HG03025 (cell line): Measurements from ENCODE around the gene PIMREG.

ENCODE experiments used
- ATAC-seq: cut with Tn5 transposase; IDR thresholded peaks from one replicate; pipeline ENCODE4 v1.9.1; 2021; ENCODE audit warnings: mild to moderate bottlenecking, moderate library complexity; ENCODE audit not compliant: unreplicated experiment, low FRiP score

PIMREG gene

DNA sequence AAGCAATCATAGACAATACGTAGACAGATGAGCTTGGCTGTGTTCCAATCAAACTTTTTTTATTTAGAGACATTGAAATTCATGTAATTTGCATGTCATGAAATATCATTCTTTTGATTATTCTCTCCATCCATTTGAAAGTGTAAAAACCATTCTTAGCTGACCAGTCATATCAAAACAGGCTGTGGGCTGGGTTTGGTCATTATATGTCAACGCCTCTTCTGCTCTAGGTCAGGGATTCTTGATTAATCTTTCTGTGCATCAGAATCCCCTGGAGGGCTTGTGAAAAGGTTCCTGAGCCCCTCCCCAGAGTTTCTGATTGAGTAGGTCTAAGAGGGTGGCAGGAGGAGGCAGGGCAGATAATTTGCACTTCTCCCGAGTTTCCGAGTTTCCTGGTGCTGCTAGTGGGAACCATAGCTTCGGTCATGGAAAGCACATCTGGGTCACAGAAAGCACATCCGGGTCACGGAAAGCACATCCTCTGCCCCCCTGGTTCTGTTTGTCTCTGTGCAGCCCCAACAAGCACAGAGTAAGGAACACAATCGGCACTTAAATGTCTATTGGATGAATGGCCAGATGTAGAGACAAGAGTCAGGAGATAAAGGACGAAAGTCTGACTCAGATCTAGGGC is 16.4 kb downstream of the PIMREG start:
- ATAC-seq, result no peak

DNA sequence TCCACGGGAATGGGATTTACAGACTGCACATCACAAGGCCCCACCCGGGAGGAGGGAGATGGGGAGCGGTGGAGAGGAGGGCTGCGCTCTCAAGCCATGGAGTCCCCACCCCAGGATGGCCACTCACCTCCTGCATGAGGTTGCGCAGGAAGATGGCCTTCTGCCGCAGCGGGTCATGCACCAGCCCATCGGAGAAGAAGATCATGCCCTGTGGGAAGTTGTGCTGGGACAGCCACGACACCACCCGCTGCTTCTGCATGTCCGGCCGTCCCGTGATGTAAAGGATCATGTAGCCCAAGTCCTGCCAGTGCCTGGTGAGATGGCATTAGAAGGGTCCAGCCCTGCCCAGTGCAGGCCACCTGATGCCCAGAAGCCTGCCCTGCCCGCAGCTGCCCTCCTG is 17.0 kb downstream of the PIMREG start:
- no peak for ATAC-seq

DNA sequence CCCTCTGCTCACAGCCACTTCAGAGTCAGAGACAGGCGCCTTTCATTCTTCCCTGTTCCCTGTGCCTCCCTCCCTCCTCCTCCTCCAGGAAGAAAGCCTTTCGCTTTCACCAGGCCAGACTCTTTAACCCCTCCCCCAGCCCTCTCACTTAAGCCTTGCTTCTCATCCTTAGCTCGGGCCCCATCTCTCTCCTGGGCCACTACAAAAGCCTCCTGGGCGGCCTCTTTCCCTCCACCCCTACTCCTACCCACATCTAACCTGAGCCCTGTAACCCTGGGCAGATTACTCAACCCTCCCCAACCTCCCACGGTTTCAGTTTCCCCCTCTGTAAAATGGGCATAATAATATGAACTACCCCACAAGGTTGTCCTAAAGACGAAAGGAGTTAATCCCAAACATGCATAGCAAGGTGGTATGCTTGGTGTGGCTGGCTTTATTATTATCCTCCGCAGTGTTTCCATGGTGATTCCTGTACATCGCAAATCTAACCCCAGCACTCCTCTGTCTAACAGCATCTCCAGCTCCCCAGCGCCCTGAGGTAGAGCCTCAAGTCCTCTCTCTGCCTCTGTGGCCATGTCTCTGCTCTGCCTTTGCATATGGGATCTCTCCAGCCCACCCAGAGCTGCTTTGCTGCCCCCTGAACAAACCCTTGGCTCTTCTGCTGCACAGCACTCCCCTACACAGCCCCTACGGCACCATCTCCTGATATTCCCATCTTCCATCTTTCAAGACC is 17.7 kb downstream of the PIMREG start:
- ATAC-seq, result no peak

DNA sequence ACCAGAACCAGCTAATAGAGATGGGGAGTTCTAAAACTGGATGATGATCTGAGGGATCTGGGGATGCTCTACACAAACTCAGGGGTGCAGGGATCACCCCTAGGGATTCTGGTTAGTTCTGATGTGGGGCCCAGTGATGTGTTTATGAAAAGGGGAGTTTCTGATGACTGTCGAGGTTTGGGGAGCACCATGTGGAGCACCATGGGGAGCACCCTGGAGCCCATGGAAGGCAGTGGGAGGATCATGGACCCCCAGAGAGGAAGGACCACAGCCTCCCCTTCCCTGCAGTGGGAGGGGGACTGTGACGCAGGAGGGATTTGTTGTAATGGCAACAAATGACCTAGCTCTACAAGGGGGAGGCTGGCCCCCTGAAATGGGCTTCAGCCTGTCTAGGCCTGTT is 18.4 kb downstream of the PIMREG start:
- no peak for ATAC-seq

DNA sequence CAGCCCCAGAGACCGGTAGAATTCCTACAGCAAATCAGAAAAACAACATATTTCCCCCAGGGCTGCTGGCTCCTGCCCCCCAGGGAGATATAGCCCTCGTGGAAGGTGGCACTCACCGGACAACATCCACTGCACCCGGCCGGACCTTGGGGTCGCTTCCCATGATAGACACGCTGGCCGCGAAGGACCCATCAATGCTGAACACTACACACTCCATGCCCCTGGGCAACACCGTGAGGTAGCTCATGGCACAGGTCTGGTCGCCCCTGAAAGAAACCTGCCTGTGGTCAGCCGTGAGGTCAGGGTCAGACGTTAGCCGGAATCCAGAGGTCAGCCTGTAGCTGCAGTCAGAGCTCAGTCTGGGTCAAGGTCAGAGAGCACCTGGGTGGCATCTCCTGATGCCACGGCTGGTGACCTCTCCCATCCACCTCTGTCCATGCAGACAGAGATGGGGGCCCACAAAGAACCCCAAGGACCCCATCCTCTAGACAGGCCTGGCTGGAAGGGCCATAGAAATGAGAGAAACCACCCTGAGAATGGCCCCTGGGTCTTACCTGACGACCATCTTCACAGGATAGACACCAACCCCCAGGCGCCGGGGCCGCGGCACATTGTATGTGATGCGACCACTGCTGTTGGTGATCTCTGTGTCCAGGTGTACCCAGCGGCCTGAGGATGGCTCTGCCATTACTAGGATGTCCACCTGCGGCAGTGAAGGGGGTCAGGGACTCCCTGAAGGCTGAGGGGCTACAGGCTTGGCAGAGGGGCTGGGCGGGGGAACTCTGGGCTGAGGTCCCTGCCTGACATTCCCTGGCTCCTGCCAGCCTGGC is 19.6 kb downstream of the PIMREG start:
- no peak for ATAC-seq

DNA sequence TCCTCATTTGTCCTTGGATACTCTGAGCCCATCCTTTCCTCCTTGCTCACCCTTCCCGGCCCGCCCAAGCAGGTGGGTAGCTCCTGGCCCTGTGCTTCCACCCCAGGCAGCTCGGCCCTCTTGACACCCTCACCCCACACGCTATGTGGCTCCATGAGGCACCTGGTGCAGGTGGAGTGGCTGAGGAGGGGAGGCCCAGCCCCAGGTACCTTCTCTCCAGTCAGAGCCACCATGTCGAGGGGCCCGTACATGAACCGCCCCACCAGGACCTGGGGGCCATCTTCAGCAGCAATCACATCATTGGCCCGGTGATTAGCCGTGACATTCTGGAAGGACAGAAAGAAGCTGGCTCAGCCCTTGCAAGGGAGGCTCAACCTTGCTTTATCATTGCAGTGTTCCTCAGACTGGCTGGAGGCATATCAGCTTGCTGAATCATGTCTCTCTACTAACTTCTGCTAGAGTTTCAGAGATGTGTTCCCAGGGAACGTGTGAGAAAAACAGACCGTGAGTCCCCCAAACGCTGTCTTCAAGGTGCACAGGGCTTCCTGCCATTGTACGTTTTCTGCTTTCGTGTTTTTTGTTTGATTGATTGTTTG is 20.3 kb downstream of the PIMREG start:
- ATAC-seq, result no peak

DNA sequence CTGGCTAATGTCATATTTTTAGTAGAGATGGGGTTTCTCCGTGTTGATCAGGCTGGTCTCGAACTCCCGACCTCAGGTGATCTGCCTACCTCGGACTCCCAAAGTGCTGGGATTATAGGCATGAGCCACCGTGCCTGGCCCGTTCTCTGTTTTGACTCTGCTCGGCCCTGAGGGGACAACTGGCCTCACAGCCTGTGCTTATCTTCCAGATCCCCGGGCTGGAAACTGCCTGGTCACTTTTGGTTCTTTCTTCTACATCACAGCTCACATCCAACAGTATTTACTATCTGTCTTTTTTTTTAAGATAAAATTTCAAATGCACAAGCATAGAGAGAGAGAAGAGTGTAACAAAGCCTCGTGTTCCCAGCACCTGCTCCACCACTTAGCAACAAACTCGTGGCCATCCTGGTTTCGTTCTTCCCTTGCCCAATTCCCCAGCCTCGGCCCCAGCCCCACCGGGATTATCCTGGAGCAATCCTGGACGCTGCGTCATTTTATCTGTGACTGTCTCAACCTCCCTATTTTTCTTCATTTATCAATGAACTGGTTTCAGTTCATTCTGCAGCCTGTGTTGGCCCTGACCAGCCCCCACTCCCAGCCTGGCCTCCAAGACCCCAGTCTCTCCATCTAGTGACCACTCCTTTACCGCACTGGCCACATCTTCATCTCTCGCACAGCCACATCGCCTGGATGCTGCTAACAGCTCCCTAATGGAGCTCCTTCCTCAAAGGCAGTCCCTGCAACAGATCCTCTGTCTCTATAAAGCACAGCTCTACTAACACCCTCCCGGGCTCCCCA is 21.1 kb downstream of the PIMREG start:
- ATAC-seq, result no peak

DNA sequence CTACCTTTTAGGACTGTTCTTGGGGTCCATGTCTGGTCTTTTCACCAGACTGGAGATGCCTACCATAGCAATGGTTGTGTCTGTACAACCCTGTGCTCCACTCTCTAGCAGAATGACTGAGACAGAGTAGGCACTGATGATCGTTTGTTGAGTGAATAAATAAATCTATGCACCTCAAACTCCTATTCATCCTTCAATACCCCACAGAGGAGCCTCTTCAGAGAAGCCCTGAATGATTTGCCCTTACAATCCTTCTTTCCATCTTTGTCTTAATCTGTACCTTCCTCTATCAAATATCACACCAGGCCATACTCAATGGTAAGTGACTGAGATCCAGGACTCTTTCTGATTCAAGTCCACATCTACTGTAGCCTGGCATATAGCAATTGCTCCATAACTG is 23.3 kb downstream of the PIMREG start:
- ATAC-seq, result no peak

DNA sequence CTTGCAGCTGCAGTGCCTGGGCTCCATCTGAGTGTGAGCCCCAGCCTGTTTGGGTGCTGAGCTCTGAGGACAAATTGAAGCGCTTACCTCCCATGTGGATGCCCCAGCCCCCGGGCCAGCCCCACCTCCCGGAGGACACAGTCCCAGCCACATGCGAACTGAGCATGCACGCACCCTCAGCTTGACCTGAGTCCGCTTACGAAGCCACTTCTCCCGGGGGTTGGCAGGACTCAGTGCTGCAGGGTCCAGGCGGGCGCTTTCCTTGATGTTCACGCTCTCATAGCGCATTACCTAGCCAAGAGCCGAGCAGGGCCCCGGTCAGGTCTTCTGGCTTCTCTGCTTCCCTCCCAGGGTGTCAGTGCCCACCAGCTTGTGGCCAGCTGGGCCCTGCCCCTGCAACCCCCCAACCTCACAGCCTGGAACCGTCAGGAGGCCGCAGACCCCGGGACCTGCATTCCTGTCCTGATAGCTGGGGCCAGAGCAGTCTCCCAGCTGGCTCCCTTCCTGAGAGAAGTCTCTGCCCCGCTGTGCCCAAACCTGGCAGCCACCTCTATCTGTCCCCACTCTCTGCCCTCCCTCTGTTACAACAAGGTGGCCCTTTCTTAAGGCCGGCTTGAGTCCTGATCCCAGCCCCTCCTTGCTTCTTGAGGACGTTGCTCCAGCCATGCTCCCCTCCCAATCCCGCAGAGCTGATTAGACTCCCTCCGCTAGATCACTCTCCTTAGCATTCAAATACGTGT is 24.0 kb downstream of the PIMREG start:
- no peak for ATAC-seq

DNA sequence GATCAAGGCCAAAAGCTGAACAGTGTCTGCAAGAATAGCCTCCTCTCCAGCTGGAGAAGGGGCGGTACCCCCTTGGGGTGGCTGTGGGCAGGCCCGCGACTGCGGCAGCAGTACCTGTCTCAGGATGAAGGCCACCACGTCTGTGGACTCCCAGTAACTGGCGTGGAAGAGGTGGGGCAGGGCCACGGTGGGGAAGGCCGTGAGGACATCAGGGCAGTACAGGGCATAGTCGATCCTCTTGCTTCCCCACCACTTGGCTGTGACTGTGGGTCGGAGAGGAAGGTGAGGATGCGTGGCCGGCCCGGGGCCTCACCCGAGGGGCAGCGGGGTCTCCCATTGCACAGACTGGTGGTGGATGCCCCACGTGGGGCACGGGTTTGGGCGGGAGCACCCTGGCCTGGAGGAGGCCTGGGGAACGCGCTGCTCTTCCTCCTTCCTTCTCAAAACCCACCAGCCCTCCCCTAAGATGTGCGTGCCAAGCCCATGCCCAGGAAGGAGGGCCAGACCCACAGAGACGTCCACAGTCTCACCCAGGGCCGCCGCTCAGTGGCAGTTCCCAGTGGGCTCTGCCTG is 26.0 kb downstream of the PIMREG start:
- no peak for ATAC-seq

DNA sequence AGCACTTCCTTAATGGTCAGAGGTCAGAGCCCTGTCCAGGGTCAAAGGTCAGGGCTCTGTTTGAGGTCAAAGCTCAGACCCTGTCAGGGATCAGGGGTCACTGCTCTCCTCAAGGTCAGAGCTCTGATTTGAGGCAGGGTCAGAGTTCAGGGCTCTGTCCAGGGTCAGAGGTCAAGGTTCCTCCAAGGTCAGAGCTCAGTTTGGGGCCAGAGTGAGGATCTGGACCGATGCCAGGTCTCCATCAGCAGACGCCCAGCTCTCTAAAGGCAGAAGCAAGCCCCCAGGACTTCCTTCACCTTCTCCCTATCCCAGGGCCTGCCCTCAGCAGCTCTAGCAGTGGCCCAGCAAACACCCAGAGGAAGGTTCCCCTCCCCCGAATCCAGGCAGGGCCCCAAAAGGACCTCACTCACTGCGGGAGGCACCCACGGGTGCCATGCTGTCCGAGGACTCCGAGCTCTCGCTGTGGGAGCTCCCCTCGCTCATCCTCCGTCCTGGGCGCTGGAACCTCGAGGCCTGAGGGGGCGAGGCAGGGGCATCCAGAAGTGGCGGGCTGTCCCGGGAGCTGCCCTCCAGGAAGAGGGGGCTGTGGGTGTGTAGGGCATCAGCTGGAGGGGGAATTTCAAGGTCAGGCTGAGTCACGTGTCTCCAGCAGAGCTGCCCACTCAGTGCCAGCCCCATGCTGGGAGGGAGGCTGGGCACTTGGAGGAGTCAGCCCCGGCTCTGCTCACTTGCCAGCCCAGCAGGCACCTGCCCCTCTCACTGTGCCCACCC is 26.7 kb downstream of the PIMREG start:
- ATAC-seq, result no peak

DNA sequence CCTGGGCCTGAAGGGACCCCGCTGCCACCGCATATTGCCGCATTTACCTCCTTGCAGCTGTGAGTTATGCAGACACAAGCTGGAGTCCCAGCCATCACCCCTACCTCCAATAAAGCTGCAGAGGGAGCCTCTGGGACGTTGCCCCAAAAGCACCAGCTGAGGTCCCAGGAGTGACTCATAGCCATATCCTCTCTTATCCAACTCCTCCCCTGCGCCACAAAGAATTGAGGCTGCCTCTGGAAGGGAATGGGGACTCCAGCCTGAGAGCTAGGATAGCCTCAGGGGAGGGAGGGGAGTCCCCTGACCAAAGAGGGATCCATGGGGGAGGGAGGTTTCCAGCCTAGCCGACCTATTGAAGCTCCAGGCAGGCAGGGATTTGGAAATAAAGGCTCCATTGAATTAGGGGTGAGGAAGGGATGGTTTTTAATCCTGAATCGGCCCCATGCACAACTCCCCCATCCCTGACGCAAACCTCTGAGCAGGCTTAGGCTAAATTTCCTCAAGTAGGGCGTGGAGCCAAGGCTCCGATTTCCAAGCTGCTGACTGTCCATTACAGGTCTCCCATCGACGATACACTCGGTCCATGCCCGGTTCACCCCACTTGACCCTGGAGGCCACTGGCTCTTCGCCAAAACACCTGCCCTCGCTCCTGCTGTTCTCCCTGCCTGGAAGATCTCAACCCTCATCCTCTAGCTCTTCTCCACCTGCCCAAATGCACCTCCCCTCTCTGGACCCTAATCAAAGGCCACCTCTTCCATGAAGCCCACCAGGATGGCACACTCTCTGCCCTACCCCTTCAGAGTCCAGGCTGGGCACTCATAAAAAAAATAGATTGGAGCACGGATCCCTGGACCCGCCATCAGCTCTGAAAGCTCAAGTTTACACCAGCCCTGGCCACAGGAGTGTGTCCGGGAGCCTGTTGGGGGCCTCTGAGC is 27.5 kb downstream of the PIMREG start:
- no peak for ATAC-seq

DNA sequence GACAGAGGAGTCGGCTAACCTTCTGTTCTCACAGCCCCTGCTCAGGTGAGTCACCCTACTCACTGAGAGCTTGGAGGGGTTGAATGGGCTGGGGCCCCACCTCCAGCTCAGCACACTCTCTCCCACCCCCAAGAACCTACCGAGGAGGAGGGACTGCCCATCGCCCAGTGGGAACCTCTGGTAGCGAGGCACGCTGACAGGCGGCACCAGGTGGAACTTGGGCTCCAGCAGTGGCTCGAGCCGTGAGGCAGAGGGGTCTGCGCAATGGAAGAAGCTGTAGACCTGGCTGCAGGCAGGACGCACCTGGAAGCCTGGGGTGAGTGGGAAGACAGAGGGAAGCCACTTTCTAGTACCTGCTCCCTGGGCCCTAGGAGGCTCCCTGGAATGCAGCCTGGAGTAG is 28.3 kb downstream of the PIMREG start:
- ATAC-seq, result no peak

DNA sequence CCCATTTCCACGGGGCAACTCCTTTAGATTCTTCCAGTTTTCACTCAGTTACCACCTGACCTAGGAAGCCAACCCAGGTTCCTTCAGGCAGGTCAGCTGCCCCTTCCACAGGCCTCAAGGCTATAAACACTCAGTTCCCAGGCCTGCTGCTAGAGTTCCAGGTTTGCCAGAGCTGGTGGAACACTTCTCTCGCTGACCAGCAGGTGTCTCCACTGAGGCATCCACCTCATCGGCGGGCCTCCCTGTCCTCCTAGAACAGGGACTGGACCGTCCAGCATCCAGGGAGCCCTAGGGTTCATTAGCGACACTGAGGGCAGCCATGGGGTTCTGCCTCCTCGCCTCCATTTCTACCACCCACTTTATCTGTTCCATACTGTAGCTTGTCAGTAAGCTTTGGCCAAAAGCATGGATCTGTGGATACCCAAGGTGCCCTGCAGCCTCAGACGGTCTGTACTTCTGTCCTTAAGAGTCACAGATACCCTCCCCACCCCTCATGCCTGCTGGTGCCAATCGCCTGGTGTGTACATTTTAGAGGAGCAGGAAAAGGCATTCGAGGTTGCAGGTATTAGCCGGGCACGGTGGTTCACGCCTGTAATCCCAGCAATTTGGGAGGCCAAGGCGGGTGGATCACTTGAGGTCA is 29.0 kb downstream of the PIMREG start:
- no peak for ATAC-seq

DNA sequence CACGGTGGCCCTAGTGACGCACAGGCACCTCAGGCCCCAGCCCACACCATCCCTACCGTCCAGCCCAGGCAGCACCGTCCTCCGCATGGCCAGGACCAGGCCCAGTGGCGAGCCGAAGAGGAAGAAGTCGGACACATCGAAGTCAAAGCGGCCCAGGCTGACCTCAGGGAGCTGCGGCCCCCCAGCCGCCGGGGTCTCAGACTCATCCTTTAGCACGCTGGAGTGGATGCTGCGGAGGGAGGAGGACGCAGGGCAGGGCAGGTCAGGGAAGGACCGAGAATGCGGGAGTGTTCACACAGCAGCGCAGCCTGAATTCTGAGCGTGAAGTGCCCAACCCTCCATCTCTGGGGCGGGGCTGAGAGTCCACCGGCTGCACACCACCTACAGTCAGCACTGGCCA is 30.1 kb downstream of the PIMREG start:
- no peak for ATAC-seq

DNA sequence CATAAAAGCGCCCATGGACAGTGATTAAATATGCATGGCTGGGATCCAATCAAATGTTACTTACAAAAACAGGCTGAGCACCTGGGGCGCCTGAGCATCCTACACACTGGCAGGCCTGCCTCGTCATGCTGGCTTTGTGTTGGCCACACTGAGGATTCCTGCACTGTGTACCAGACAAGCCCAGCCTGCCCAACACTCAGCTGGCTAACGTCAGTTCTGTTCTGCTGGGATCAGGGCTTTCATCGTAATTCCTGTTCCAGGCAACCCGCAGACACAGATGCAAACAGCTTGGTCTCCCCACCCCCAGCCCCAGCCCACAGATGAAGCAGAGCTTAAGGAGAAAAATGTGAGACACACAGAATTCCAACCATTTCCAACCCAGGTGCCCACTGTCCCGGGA is 30.7 kb downstream of the PIMREG start:
- no peak for ATAC-seq

DNA sequence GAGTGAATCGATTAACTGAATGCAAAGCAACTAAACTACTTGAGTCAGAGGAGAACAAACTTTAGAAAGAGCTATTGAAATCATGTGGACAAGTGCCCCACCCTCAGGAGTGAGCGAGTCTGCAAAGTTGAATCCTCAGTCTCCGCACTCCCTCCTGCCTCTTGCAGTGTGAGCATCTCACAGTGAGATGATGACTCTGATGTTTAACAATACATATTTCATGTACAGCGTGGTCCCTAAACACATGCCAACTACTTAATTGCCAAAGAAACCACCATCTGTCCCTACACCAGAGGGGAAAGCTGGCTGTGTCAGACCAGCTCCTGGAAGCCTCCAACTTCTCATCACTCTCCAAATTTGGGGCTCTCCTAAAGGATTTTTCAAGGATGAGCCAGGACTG is 31.2 kb downstream of the PIMREG start:
- no peak for ATAC-seq
